ENCODE measurements around the gene GPR52. TPM values are rescaled to one million over a fixed set of nuclear protein-coding genes. Genes with fewer than 3 reads are reported as not detected.
A peak's percentile ranks its signal among the peaks of the same experiment; 100 is the strongest.

GPR52 gene
- total and polyA plus RNA-seq, 4 donors: 0.05 to 7.3 (median 1.4) TPM

GRCh38 chr1:174428033-174428432 is 19.7 kb upstream of the GPR52 start:
- no peaks in the 10 kb centered on the region for H3K27me3 ChIP-seq (ENCODE audit: control insufficient read depth in 3 of 3, insufficient read depth in 3 of 3, low read length in 2 of 3)
- peaks cover 0 to 4% (median 2%) of the 10 kb centered on the region in 5 donors for H3K4me1 ChIP-seq (ENCODE audit: control insufficient read depth in 5 of 5, insufficient read depth in 5 of 5, low read length in 5 of 5)
- H3K4me3 ChIP-seq: no peak overlapping the region
- no peak overlapping the region for H3K27ac ChIP-seq (ENCODE audit: low read depth in 1 of 2, low read length in 1 of 2)
- no peaks in the 10 kb centered on the region for H3K36me3 ChIP-seq (ENCODE audit: control insufficient read depth in 4 of 4, insufficient read depth in 4 of 4, low read length in 4 of 4)
- no peak overlapping the region for H3K9ac ChIP-seq (ENCODE audit: insufficient read depth in 1 of 2, low read length in 2 of 2)
- TF ChIP-seq CTCF (IDR thresholded peaks at IDR 0.05; ENCODE audit: control extremely low read depth, extremely low read depth): no peak
- ATAC-seq (ENCODE audit: insufficient read depth, low FRiP score) (no peak), DNase-seq (peak in 2 of 3 donors; percentile 12 to 20)
- WGBS, 2 donors: 74 to 85% methylated on average over 3 of the region's 3 CpGs
- no peaks in the 10 kb centered on the region for H3K9me3 ChIP-seq (ENCODE audit: control insufficient read depth in 4 of 4, insufficient read depth in 3 of 4, low read length in 3 of 4)

- Histone ChIP-seq H3K4me1 (ENCODE audit: control insufficient read depth in 5 of 5, insufficient read depth in 5 of 5, low read length in 5 of 5) (peaks cover 0 to 4% (median under 1%) of the 10 kb centered on the region in 5 donors), H3K36me3 (ENCODE audit: control insufficient read depth in 4 of 4, insufficient read depth in 4 of 4, low read length in 4 of 4) (no peaks in the 10 kb centered on the region), H3K27me3 (ENCODE audit: control insufficient read depth in 3 of 3, insufficient read depth in 3 of 3, low read length in 2 of 3) (no peaks in the 10 kb centered on the region), H3K9ac (ENCODE audit: insufficient read depth in 1 of 2, low read length in 2 of 2) (no peak overlapping the region), H3K27ac (ENCODE audit: low read depth in 1 of 2, low read length in 1 of 2) (no peak overlapping the region), H3K9me3 (ENCODE audit: control insufficient read depth in 4 of 4, insufficient read depth in 3 of 4, low read length in 3 of 4) (no peaks in the 10 kb centered on the region), H3K4me3 (no peak overlapping the region)
- no peak for TF ChIP-seq CTCF (IDR thresholded peaks at IDR 0.05; ENCODE audit: control extremely low read depth, extremely low read depth)
- no peak for DNase-seq
- no peak for ATAC-seq (ENCODE audit: insufficient read depth, low FRiP score)
Measured at GRCh38 chr1:174428739-174429138, 19.0 kb upstream of the GPR52 start.

- H3K27me3 ChIP-seq (ENCODE audit: control insufficient read depth in 3 of 3, insufficient read depth in 3 of 3, low read length in 2 of 3): no peaks in the 10 kb centered on the region
- no peak overlapping the region for H3K9ac ChIP-seq (ENCODE audit: insufficient read depth in 1 of 2, low read length in 2 of 2)
- no peak overlapping the region for H3K27ac ChIP-seq (ENCODE audit: low read depth in 1 of 2, low read length in 1 of 2)
- no peaks in the 10 kb centered on the region for H3K36me3 ChIP-seq (ENCODE audit: control insufficient read depth in 4 of 4, insufficient read depth in 4 of 4, low read length in 4 of 4)
- H3K9me3 ChIP-seq (ENCODE audit: control insufficient read depth in 4 of 4, insufficient read depth in 3 of 4, low read length in 3 of 4): no peaks in the 10 kb centered on the region
- H3K4me3 ChIP-seq: no peak overlapping the region
- DNase-seq (peak in 1 of 3 donors; percentile 33), ATAC-seq (ENCODE audit: insufficient read depth, low FRiP score) (no peak)
- no peak for TF ChIP-seq CTCF (IDR thresholded peaks at IDR 0.05; ENCODE audit: control extremely low read depth, extremely low read depth)
- H3K4me1 ChIP-seq (ENCODE audit: control insufficient read depth in 5 of 5, insufficient read depth in 5 of 5, low read length in 5 of 5): no peaks in the 10 kb centered on the region
- WGBS, 2 donors: 90 to 95% methylated on average over 1 of the region's 1 CpG
Measured at GRCh38 chr1:174433451-174433850, 14.3 kb upstream of the GPR52 start.

GRCh38 chr1:174445351-174445750 is 2.4 kb upstream of the GPR52 start:
- Histone ChIP-seq H3K9ac (ENCODE audit: insufficient read depth in 1 of 2, low read length in 2 of 2) (no peak overlapping the region), H3K4me1 (ENCODE audit: control insufficient read depth in 5 of 5, insufficient read depth in 5 of 5, low read length in 5 of 5) (peaks cover 0 to 7% (median 2%) of the 10 kb centered on the region in 5 donors), H3K27ac (ENCODE audit: low read depth in 1 of 2, low read length in 1 of 2) (no peak overlapping the region), H3K4me3 (no peak overlapping the region), H3K36me3 (ENCODE audit: control insufficient read depth in 4 of 4, insufficient read depth in 4 of 4, low read length in 4 of 4) (no peaks in the 10 kb centered on the region), H3K9me3 (ENCODE audit: control insufficient read depth in 4 of 4, insufficient read depth in 3 of 4, low read length in 3 of 4) (peaks cover 0 to 3% (median 0%) of the 10 kb centered on the region in 4 donors), H3K27me3 (ENCODE audit: control insufficient read depth in 3 of 3, insufficient read depth in 3 of 3, low read length in 2 of 3) (no peaks in the 10 kb centered on the region)
- no peak for TF ChIP-seq CTCF (IDR thresholded peaks at IDR 0.05; ENCODE audit: control extremely low read depth, extremely low read depth)
- ATAC-seq (ENCODE audit: insufficient read depth, low FRiP score) (no peak), DNase-seq (no peak)
